HUES64 (cell line): Measurements from ENCODE around the gene MIER1.
A peak's percentile ranks its signal among the peaks of the same experiment; 100 is the strongest.

Experiments used
- H3K27ac ChIP-seq: 2 replicates; pipeline ENCODE4 v1.7.0; 2013; ENCODE audit warnings: low read depth, low read length, inconsistent platforms
- H3K27me3 ChIP-seq: 2 replicates; pipeline ENCODE4 v1.6.1; 2013; ENCODE audit warnings: mild to moderate bottlenecking, low read length; ENCODE audit not compliant: insufficient read depth
- H3K36me3 ChIP-seq: 2 replicates; pipeline ENCODE4 v1.6.1; 2013; ENCODE audit warnings: mild to moderate bottlenecking, low read length; ENCODE audit not compliant: insufficient read depth
- H3K4me1 ChIP-seq: 2 replicates; pipeline ENCODE4 v1.6.1; 2013; ENCODE audit warnings: mild to moderate bottlenecking, low read length, moderate library complexity; ENCODE audit not compliant: insufficient read depth
- H3K4me3 ChIP-seq: 2 replicates; pipeline ENCODE4 v1.5.1; 2013; ENCODE audit warnings: mild to moderate bottlenecking, low read length, moderate library complexity
- H3K9ac ChIP-seq: 2 replicates; pipeline ENCODE4 v1.6.1; 2013; ENCODE audit warnings: mild to moderate bottlenecking, low read depth, low read length
- H3K9me3 ChIP-seq: 2 replicates; pipeline ENCODE4 v1.6.1; 2013; ENCODE audit warnings: low read depth, low read length; ENCODE audit not compliant: insufficient read depth
- WGBS: fragments of 150-250, 120-280 bp; methylation state at CpG from one replicate; pipeline ENCODE4 v1.1.7; 2013; ENCODE audit warnings: missing lambda C conversion rate; 5-methylcytosine and 5-hydroxymethylcytosine counted together

The MIER1 gene

GRCh38 chr1:66998972-66999371 lies 74.2 kb downstream of the MIER1 start:
- Histone ChIP-seq H3K27me3 (no peaks in the 10 kb centered on the region), H3K9me3 (no peaks in the 10 kb centered on the region), H3K4me1 (no peaks in the 10 kb centered on the region), H3K27ac (no peak overlapping the region), H3K36me3 (0 out of 2 replicates have a peak, but pooled peaks cover 3% of the 10 kb centered on the region), H3K4me3 (no peak overlapping the region), H3K9ac (no peak overlapping the region)

- Histone ChIP-seq H3K27ac (no peak overlapping the region), H3K4me3 (no peak overlapping the region), H3K9me3 (no peaks in the 10 kb centered on the region), H3K9ac (no peak overlapping the region), H3K36me3 (0 out of 2 replicates have a peak, but pooled peaks cover 3% of the 10 kb centered on the region), H3K4me1 (no peaks in the 10 kb centered on the region), H3K27me3 (no peaks in the 10 kb centered on the region)
- WGBS: 84% methylated on average over 7 of the region's 7 CpGs
Observed at GRCh38 chr1:66999640-67000400, 75.0 kb downstream of the MIER1 start.

- H3K4me1 ChIP-seq: no peaks in the 10 kb centered on the region
- H3K4me3 ChIP-seq: no peak overlapping the region
- H3K36me3 ChIP-seq: 0 out of 2 replicates have a peak, but pooled peaks cover 3% of the 10 kb centered on the region
Observed at GRCh38 chr1:67001682-67002425, 77.1 kb downstream of the MIER1 start.

DNA sequence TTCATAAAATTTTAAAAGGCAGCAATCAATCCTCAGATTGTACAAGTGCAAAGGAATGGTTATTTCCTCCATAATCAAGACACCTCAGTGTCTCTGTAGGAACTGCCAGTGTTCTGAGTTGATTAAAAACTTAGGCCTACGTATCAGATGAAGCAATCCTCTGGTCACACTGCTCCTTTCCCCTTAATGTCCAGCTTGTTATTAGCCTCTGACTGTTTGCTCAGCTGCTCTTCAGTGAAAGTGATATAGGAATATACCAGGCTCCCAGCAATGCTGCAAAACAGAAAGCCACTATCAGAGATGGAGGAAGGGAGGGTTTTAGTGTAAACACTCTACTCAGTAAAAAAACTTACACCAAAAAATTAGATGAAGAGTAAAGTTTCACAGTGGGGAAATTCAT lies 79.4 kb downstream of the MIER1 start:
- Histone ChIP-seq H3K4me3 (no peak overlapping the region), H3K27me3 (no peaks in the 10 kb centered on the region), H3K36me3 (0 out of 2 replicates have a peak, but pooled peaks cover 3% of the 10 kb centered on the region), H3K27ac (no peak overlapping the region), H3K4me1 (no peaks in the 10 kb centered on the region), H3K9ac (no peak overlapping the region), H3K9me3 (no peaks in the 10 kb centered on the region)
- 94% methylated on average over 1 of the region's 1 CpG for WGBS

More at GRCh38 chr1:67001682-67002425, 77.1 kb downstream of the MIER1 start:
- Histone ChIP-seq H3K27me3 (no peaks in the 10 kb centered on the region), H3K9ac (no peak overlapping the region), H3K27ac (no peak overlapping the region), H3K9me3 (no peaks in the 10 kb centered on the region)
- 93% methylated on average over 5 of the region's 5 CpGs for WGBS

DNA sequence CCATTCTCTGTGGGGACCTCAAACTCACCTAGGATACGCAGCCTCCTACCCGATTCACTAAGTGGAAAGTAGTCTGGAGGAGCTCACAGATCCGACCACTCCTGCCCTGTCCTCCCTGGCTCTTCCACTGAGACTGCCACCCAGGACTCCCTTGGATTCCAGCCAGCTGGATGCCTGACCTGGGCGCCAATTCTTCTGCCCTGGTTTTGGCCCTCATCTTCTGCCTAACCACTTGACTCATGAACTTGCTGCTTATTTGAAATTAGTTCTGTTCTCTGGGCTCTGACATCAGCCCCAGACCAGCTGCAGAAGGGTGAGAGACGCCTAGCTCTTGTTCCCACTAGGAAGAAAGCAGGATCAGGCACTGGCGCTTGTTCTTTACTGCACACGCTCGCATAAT lies 80.3 kb downstream of the MIER1 start:
- H3K4me1 ChIP-seq: no peaks in the 10 kb centered on the region
- H3K9ac ChIP-seq: no peak overlapping the region
- no peak overlapping the region for H3K27ac ChIP-seq
- H3K4me3 ChIP-seq: no peak overlapping the region
- WGBS: 84% methylated on average over 8 of the region's 8 CpGs
- H3K9me3 ChIP-seq: no peaks in the 10 kb centered on the region
- no peaks in the 10 kb centered on the region for H3K27me3 ChIP-seq
- H3K36me3 ChIP-seq: 0 out of 2 replicates have a peak, but pooled peaks cover 3% of the 10 kb centered on the region

- H3K27me3 ChIP-seq: no peaks in the 10 kb centered on the region
- 0 out of 2 replicates have a peak, but pooled peaks cover 4% of the 10 kb centered on the region for H3K4me1 ChIP-seq
- H3K9me3 ChIP-seq: no peaks in the 10 kb centered on the region
- no peak overlapping the region for H3K4me3 ChIP-seq
- no peaks in the 10 kb centered on the region for H3K36me3 ChIP-seq
- no peak overlapping the region for H3K9ac ChIP-seq
- H3K27ac ChIP-seq: no peak overlapping the region
- 94% methylated on average over 2 of the region's 3 CpGs for WGBS
Observed at GRCh38 chr1:67009792-67010191, 85.0 kb downstream of the MIER1 start.

- Histone ChIP-seq H3K4me3 (no peak overlapping the region), H3K9ac (no peak overlapping the region), H3K27me3 (no peaks in the 10 kb centered on the region), H3K36me3 (no peaks in the 10 kb centered on the region), H3K27ac (no peak overlapping the region), H3K9me3 (no peaks in the 10 kb centered on the region), H3K4me1 (peaks cover 11% of the 10 kb centered on the region; the same call in 1 of the 2 replicates)
- WGBS: 73% methylated on average over 1 of the region's 2 CpGs
Observed at GRCh38 chr1:67013573-67013972, 88.8 kb downstream of the MIER1 start.

- no peak overlapping the region for H3K9ac ChIP-seq
- 72% methylated on average over 2 of the region's 2 CpGs for WGBS
Observed at GRCh38 chr1:67018574-67018973, 93.8 kb downstream of the MIER1 start.

DNA sequence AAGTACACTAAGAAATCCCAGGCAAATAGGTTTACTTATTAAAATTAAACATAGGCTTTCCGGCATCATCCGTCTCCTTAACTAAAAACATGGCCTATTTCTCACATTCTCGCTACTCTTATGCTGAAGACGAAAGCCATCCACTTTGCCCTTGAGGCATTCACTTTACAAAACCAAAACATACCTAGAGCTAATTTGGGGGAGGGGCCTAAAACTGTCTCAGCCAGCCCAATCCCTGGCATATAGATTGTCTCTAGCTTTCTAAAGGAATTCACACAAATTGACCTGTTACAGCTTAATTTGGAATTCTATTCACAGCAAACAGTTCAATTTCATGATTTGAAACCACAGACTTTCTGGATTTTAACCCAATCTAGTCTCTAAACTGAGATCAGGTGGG lies 94.3 kb downstream of the MIER1 start:
- H3K9ac ChIP-seq: no peak overlapping the region
- H3K27me3 ChIP-seq: no peaks in the 10 kb centered on the region
- no peaks in the 10 kb centered on the region for H3K36me3 ChIP-seq
- H3K4me1 ChIP-seq: peaks cover 26% of the 10 kb centered on the region
- H3K4me3 ChIP-seq: no peak overlapping the region
- no peaks in the 10 kb centered on the region for H3K9me3 ChIP-seq
- 67% methylated on average over 4 of the region's 4 CpGs for WGBS
- peak overlapping the region; percentile 63; the same call in 1 of the 2 replicates for H3K27ac ChIP-seq

More at GRCh38 chr1:67018574-67018973, 93.8 kb downstream of the MIER1 start:
- Histone ChIP-seq H3K4me1 (peaks cover 26% of the 10 kb centered on the region), H3K4me3 (no peak overlapping the region), H3K27me3 (no peaks in the 10 kb centered on the region), H3K36me3 (no peaks in the 10 kb centered on the region), H3K27ac (no peak overlapping the region), H3K9me3 (no peaks in the 10 kb centered on the region)

- Histone ChIP-seq H3K36me3 (no peaks in the 10 kb centered on the region), H3K9me3 (no peaks in the 10 kb centered on the region), H3K4me1 (peaks cover 26% of the 10 kb centered on the region), H3K4me3 (no peak overlapping the region), H3K27me3 (no peaks in the 10 kb centered on the region), H3K27ac (peak overlapping the region; percentile 63; the same call in 1 of the 2 replicates), H3K9ac (no peak overlapping the region)
- 5% methylated on average over 1 of the region's 1 CpG for WGBS
Observed at GRCh38 chr1:67019600-67020136, 94.9 kb downstream of the MIER1 start.

DNA sequence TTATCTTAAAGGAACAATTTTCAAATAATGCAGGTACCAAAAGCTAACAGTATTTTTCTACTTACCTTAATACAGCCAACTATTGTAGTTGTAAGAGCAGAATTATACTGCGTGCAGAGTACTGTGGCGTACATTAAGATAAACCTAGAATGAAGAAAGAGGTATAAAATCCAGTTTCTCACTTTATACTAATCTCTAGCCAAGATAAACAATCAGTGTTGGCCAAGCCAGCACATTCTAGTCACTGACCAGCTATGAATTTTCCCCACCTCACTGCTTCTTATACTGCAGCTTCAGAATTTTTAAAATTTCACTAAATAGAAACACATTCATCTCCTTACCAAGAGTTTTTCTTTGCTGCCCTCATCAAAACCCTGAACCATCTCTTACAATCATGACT lies 95.5 kb downstream of the MIER1 start:
- Histone ChIP-seq H3K27ac (no peak overlapping the region), H3K4me3 (no peak overlapping the region), H3K4me1 (peaks cover 26% of the 10 kb centered on the region), H3K27me3 (no peaks in the 10 kb centered on the region), H3K9me3 (no peaks in the 10 kb centered on the region), H3K9ac (no peak overlapping the region), H3K36me3 (no peaks in the 10 kb centered on the region)
- WGBS: 100% methylated on average over 2 of the region's 2 CpGs
